ENCODE data around the gene FBN2. TPM values are rescaled to one million over a fixed set of nuclear protein-coding genes. Genes with fewer than 3 reads are reported as not detected.

FBN2 gene
- total and polyA plus RNA-seq, 2 of the 4 experiments (the other 2 are of a cell fraction) = 26.7 to 69.0 TPM

GRCh38 chr5:128539038-128539429 lies 989 bp upstream of the FBN2 start:
- peak overlapping the region; percentile 72 for H3K9ac ChIP-seq (ENCODE audit: low read depth, low read length)
- H3K9me3 ChIP-seq (ENCODE audit: control insufficient read depth, insufficient read depth, low read length) = no peaks in the 10 kb centered on the region; the same call in 1 of the 2 replicates
- peaks cover 7% of the 10 kb centered on the region for H3K9me1 ChIP-seq (ENCODE audit: insufficient read depth, low read length)
- intact Hi-C loops (cut with micrococcal nuclease) = loop anchor here (2.0 to 10.0 kb wide), 4 partner anchors 34 to 288 kb away; no protein-coding TSS in a partner anchor
- peak overlapping the region; percentile 81 for H3K27ac ChIP-seq (ENCODE audit: insufficient read depth, low read length)
- POLR2A ChIA-PET (ENCODE audit: unreplicated experiment) = no interaction called here
- no peaks in the 10 kb centered on the region for H3K27me3 ChIP-seq (ENCODE audit: control insufficient read depth, insufficient read depth, low read length)
- H4K5ac ChIP-seq (ENCODE audit: low read depth, low read length) = peak overlapping the region; percentile 59
- in situ Hi-C loops (cut with MboI; ENCODE audit: low sequenced_read_pairs) = loop anchor here (5.0 kb wide), 1 partner anchor 133 kb away; no protein-coding TSS in a partner anchor
- no peak overlapping the region; the same call in 1 of the 2 replicates for H4K91ac ChIP-seq (ENCODE audit: insufficient read depth, low read depth, low read length)
- peak overlapping the region; percentile 72; the same call in 1 of the 2 replicates for H3K18ac ChIP-seq (ENCODE audit: low read depth, low read length)
- DNase-seq (no peak), ATAC-seq (ENCODE audit: low read depth) (peak; percentile 1)
- BruUV-seq (replicated peaks) = no TSS peak
- no peak overlapping the region for H2AK5ac ChIP-seq (ENCODE audit: low read depth, low read length)
- H2AK9ac ChIP-seq (replicated peaks; ENCODE audit: low read depth, low read length, poor library complexity) = peak overlapping the region; percentile 97
- peak overlapping the region; percentile 74 for H3K23ac ChIP-seq (ENCODE audit: low read depth, low read length)
- H3K36me3 ChIP-seq (ENCODE audit: control insufficient read depth, insufficient read depth, low read length) = peaks cover 3% of the 10 kb centered on the region; the same call in 1 of the 2 replicates
- H3K79me1 ChIP-seq (ENCODE audit: low read depth in 1 of 2, low read length in 2 of 2) = peaks cover 4 to 16% of the 10 kb centered on the region in 2 experiments; a peak in 3 of 4 replicates
- H2BK15ac ChIP-seq (ENCODE audit: low read depth, low read length) = peak overlapping the region; percentile 39; the same call in 1 of the 3 replicates
- H3K14ac ChIP-seq (replicated peaks; ENCODE audit: low read depth, low read length) = peak overlapping the region; percentile 63
- peaks cover 18% of the 10 kb centered on the region; the same call in 1 of the 2 replicates for H4K20me1 ChIP-seq (ENCODE audit: insufficient read depth, low read length)
- peak overlapping the region; percentile 32; the same call in 1 of the 2 replicates for H3K56ac ChIP-seq (ENCODE audit: extremely low read depth, insufficient read depth, low read length)
- H4K8ac ChIP-seq (ENCODE audit: low read depth in 2 of 2, low read length in 2 of 2) = peak overlapping the region; percentile 78 to 79; a peak in 3 of 4 replicates
- TF ChIP-seq BHLHE40 (IDR thresholded peaks at IDR 0.05; ENCODE audit: low read depth, low read length) (no peak), FOS (IDR thresholded peaks at IDR 0.05; ENCODE audit: low read depth, low read length) (no peak), POLR2A (IDR thresholded peaks at IDR 0.05; ENCODE audit: low read depth, low read length) (no peak), ELK1 (IDR thresholded peaks at IDR 0.05; ENCODE audit: borderline replicate concordance, low read depth, low read length) (no peak), MXI1 (IDR thresholded peaks at IDR 0.05; ENCODE audit: borderline replicate concordance, low read depth, low read length) (no peak), CEBPB (IDR thresholded peaks at IDR 0.05; ENCODE audit: low read depth, low read length) (no peak)
- peak overlapping the region; percentile 81 for H3K4me3 ChIP-seq (ENCODE audit: insufficient read depth, low read depth, low read length)
- H2BK120ac ChIP-seq (ENCODE audit: low read depth, low read length) = peak overlapping the region; percentile 58
- WGBS, 2 experiments (ENCODE audit: extremely low coverage in 2 of 2, insufficient read length in 1 of 2) = 0% methylated on average over 5 of the region's 20 CpGs; no CpG with 5 or more reads in 1 of the 2 experiments
- peak overlapping the region; percentile 74 for H3K4me2 ChIP-seq (ENCODE audit: low read depth, low read length)
- H3K4ac ChIP-seq (ENCODE audit: low read depth, low read length) = peak overlapping the region; percentile 85
- dilution Hi-C loops (cut with HindIII; ENCODE audit: low sequenced_read_pairs, unreplicated experiment) = no loop called here
- peaks cover 6% of the 10 kb centered on the region for H3K4me1 ChIP-seq (ENCODE audit: control insufficient read depth, insufficient read depth, low read length)
- H2BK5ac ChIP-seq (ENCODE audit: low read depth, low read length, poor library complexity, severe bottlenecking) = peak overlapping the region; percentile 60
- H2AFZ ChIP-seq (replicated peaks; ENCODE audit: low read length, poor library complexity) = peak overlapping the region; percentile 96
- CTCF ChIA-PET = no interaction called here
- peak overlapping the region; percentile 16 for H2BK20ac ChIP-seq (ENCODE audit: low read depth, low read length)
